Activated B cell treated with CpG ODN at 0.5 μM for 24 hours (primary cell): ENCODE data around the gene HRH2. TPM values are rescaled to one million over a fixed set of nuclear protein-coding genes. Genes with fewer than 3 reads are reported as not detected.

Source experiments
- ATAC-seq: fragments of 200-7000 bp; cut with Tn5 transposase; one replicate; pipeline ENCODE4 v1.10.0; 2021; ENCODE audit warnings: low read depth, mild to moderate bottlenecking, moderate library complexity
- CTCF ChIA-PET: fragments of 350-600 bp; sonication (Branson Sonifier 250); formaldehyde crosslinking; loops from one replicate; lab custom pipeline; 2021; ENCODE audit warnings: antibody characterized with exemption; lab: Charles Lee
- POLR2A ChIA-PET: fragments of 350-600 bp; sonication (Branson Sonifier 250); formaldehyde crosslinking; loops from one replicate; lab custom pipeline; 2021; ENCODE audit warnings: antibody characterized with exemption; lab: Charles Lee
- DNase-seq: peaks from one replicate; pipeline ENCODE4 v3.0.0; 2022
- H3K27ac Mint-ChIP-seq: one replicate; pipeline ENCODE4 v1.8.0; 2020; ENCODE audit warnings: mixed read lengths
- H3K27me3 Mint-ChIP-seq: one replicate; pipeline ENCODE4 v1.8.0; 2021; ENCODE audit warnings: mixed read lengths
- H3K36me3 Mint-ChIP-seq: one replicate; pipeline ENCODE4 v1.8.0; 2021; ENCODE audit warnings: low read depth, mixed read lengths
- H3K4me1 Mint-ChIP-seq: one replicate; pipeline ENCODE4 v1.8.0; 2021; ENCODE audit warnings: mixed read lengths
- H3K4me3 Mint-ChIP-seq: one replicate; pipeline ENCODE4 v1.8.0; 2020; ENCODE audit warnings: mild to moderate bottlenecking, mixed read lengths
- H3K9me3 Mint-ChIP-seq: one replicate; pipeline ENCODE4 v1.8.0; 2020; ENCODE audit warnings: mixed read lengths
- CTCF ChIP-seq: fragments of 200-600 bp; IDR thresholded peaks from one replicate; pipeline ENCODE4 v1.8.0; 2022; ENCODE audit warnings: antibody characterized with exemption, mild to moderate bottlenecking
- intact Hi-C: fragments of 100-400 bp; cut with micrococcal nuclease; formaldehyde crosslinking; loops from one replicate; pipeline ENCODE4 v1.15.1; 2024
- total RNA-seq: library from RNA; stranded (reverse); gene quantifications from 2 replicates; pipeline ENCODE4 v1.2.3, GENCODE V29; 2022

Gene HRH2
- not detected in 2 replicates for total RNA-seq

GRCh38 chr5:175657593-175658271, at the start of gene HRH2:
Gene HRH2, plus strand, starts transcription at chr5:175658071. Its CDS starts 25,163 bp downstream, at chr5:175683234.
- Mint-ChIP-seq H3K27ac (peak within 1 kb of the TSS; percentile 4), H3K9me3 (no peaks in the 10 kb centered on the region), H3K27me3 (peaks cover 63% of the 10 kb centered on the region), H3K4me1 (peaks cover 19% of the 10 kb centered on the region), H3K4me3 (peak within 1 kb of the TSS; percentile 64), H3K36me3 (no peaks in the 10 kb centered on the region)
- ATAC-seq (no peak), DNase-seq (no peak)
- TF ChIP-seq CTCF: no peak
- CTCF ChIA-PET: no interaction called here
- intact Hi-C loops: no loop called here
- POLR2A ChIA-PET: no interaction called here

GRCh38 chr5:175609526-175609925, 48.3 kb upstream of the HRH2 start:
- CTCF ChIA-PET: no interaction called here
- no peak overlapping the region for H3K27ac Mint-ChIP-seq
- POLR2A ChIA-PET: no interaction called here
- peaks cover 7% of the 10 kb centered on the region for H3K27me3 Mint-ChIP-seq
- H3K9me3 Mint-ChIP-seq: peaks cover 2% of the 10 kb centered on the region
- intact Hi-C loops: no loop called here
- H3K4me3 Mint-ChIP-seq: no peak overlapping the region
- no peaks in the 10 kb centered on the region for H3K36me3 Mint-ChIP-seq
- H3K4me1 Mint-ChIP-seq: no peaks in the 10 kb centered on the region
- no peak for TF ChIP-seq CTCF
- DNase-seq (no peak), ATAC-seq (no peak)

GRCh38 chr5:175610381-175610780, 47.5 kb upstream of the HRH2 start:
- Mint-ChIP-seq H3K4me3 (no peak overlapping the region), H3K9me3 (no peaks in the 10 kb centered on the region), H3K4me1 (no peaks in the 10 kb centered on the region), H3K27ac (no peak overlapping the region), H3K36me3 (no peaks in the 10 kb centered on the region), H3K27me3 (peaks cover 4% of the 10 kb centered on the region)
- ChIA-PET POLR2A (no interaction called here), CTCF (no interaction called here)
- no peak for ATAC-seq
- intact Hi-C loops: no loop called here
- DNase-seq: no peak
- TF ChIP-seq CTCF: no peak

GRCh38 chr5:175610898-175611297, 47.0 kb upstream of the HRH2 start:
- ChIA-PET POLR2A (no interaction called here), CTCF (no interaction called here)
- Mint-ChIP-seq H3K4me3 (no peak overlapping the region), H3K36me3 (no peaks in the 10 kb centered on the region), H3K27me3 (peaks cover 4% of the 10 kb centered on the region), H3K9me3 (no peaks in the 10 kb centered on the region), H3K27ac (no peak overlapping the region), H3K4me1 (no peaks in the 10 kb centered on the region)
- intact Hi-C loops: no loop called here
- DNase-seq (no peak), ATAC-seq (no peak)
- no peak for TF ChIP-seq CTCF

- Mint-ChIP-seq H3K4me3 (no peak overlapping the region), H3K4me1 (no peaks in the 10 kb centered on the region), H3K27me3 (peaks cover 9% of the 10 kb centered on the region), H3K9me3 (no peaks in the 10 kb centered on the region), H3K27ac (no peak overlapping the region), H3K36me3 (no peaks in the 10 kb centered on the region)
- ChIA-PET CTCF (no interaction called here), POLR2A (no interaction called here)
- intact Hi-C loops: no loop called here
- no peak for TF ChIP-seq CTCF
- ATAC-seq (no peak), DNase-seq (no peak)
Observed at GRCh38 chr5:175614223-175614815, 43.6 kb upstream of the HRH2 start.
